Activated CD4-positive, alpha-beta T cell treated with anti-CD3 and anti-CD28 coated beads for 36 hours (primary cell): ENCODE data around the gene AP2B1. TPM values are rescaled to one million over a fixed set of nuclear protein-coding genes. Genes with fewer than 3 reads are reported as not detected.
A peak's percentile ranks its signal among the peaks of the same experiment; 100 is the strongest.

Experiments
- ATAC-seq: fragments of 200-7000 bp; cut with Tn5 transposase; one replicate; pipeline ENCODE4 v1.10.0; 2021; ENCODE audit warnings: mild to moderate bottlenecking, moderate library complexity
- CTCF ChIA-PET: fragments of 350-600 bp; sonication (Branson Sonifier 250); formaldehyde crosslinking; loops from one replicate; lab custom pipeline; 2021; ENCODE audit warnings: antibody characterized with exemption; lab: Charles Lee
- POLR2A ChIA-PET: fragments of 350-600 bp; sonication (Branson Sonifier 250); formaldehyde crosslinking; loops from one replicate; lab custom pipeline; 2021; ENCODE audit warnings: antibody characterized with exemption, inconsistent platforms; lab: Charles Lee
- DNase-seq: peaks from one replicate; pipeline ENCODE4 v3.0.0-alpha.2; 2020
- H3K27ac Mint-ChIP-seq: one replicate; pipeline ENCODE4 v1.8.0; 2021; ENCODE audit warnings: mixed read lengths
- H3K27me3 Mint-ChIP-seq: one replicate; pipeline ENCODE4 v1.8.0; 2021; ENCODE audit warnings: mixed read lengths
- H3K36me3 Mint-ChIP-seq: one replicate; pipeline ENCODE4 v1.8.0; 2021; ENCODE audit warnings: low read depth, mixed read lengths
- H3K4me1 Mint-ChIP-seq: one replicate; pipeline ENCODE4 v1.8.0; 2021; ENCODE audit warnings: mixed read lengths
- H3K4me3 Mint-ChIP-seq: one replicate; pipeline ENCODE4 v1.8.0; 2021; ENCODE audit warnings: mild to moderate bottlenecking, moderate library complexity, mixed read lengths
- H3K9me3 Mint-ChIP-seq: one replicate; pipeline ENCODE4 v1.8.0; 2021; ENCODE audit warnings: low read depth, mixed read lengths
- intact Hi-C, 2 experiments: fragments of 100-400 bp; cut with DNase I in 1 of 2; cut with micrococcal nuclease in 1 of 2; formaldehyde crosslinking; loops; one replicate each; pipeline versions ENCODE4 v1.14.2 to v1.15.1; 2022 to 2024; cut with DNase I, micrococcal nuclease
- total RNA-seq, 2 experiments: library from RNA; stranded (reverse); gene quantifications; one replicate each; pipeline ENCODE4 v1.2.3, GENCODE V29; 2021

AP2B1 gene
- total RNA-seq, 2 experiments from 2014 or later: 166 to 184 TPM

- ChIA-PET CTCF (interaction anchor here (0.9 kb wide), 2 partner anchors 21 to 38 kb away, joined by 3 to 6 read pairs; no protein-coding TSS in a partner anchor), POLR2A (no interaction called here)
- Mint-ChIP-seq H3K36me3 (peaks cover 26% of the 10 kb centered on the region), H3K27ac (no peak overlapping the region), H3K4me1 (peaks cover 16% of the 10 kb centered on the region), H3K9me3 (no peaks in the 10 kb centered on the region), H3K27me3 (no peaks in the 10 kb centered on the region), H3K4me3 (no peak overlapping the region)
- ATAC-seq (no peak), DNase-seq (no peak)
- intact Hi-C loops: no loop called here
Observed at GRCh38 chr17:35726127-35726952, 139.2 kb downstream of the AP2B1 start.

- Mint-ChIP-seq H3K27me3 (no peaks in the 10 kb centered on the region), H3K4me1 (peaks cover 16% of the 10 kb centered on the region), H3K4me3 (no peak overlapping the region), H3K27ac (no peak overlapping the region), H3K36me3 (peaks cover 26% of the 10 kb centered on the region), H3K9me3 (no peaks in the 10 kb centered on the region)
- ChIA-PET CTCF (interaction anchor here (0.6 to 1.2 kb wide), 4 partner anchors 18 to 92 kb away, joined by 3 to 6 read pairs (median 3); partner anchors contain the start of gene TAF15), POLR2A (no interaction called here)
- no peak for ATAC-seq
- no peak for DNase-seq
- intact Hi-C loops: no loop called here
Observed at GRCh38 chr17:35726953-35727460, 139.9 kb downstream of the AP2B1 start.

- intact Hi-C loops: no loop called here
- peaks cover 26% of the 10 kb centered on the region for H3K36me3 Mint-ChIP-seq
- H3K4me1 Mint-ChIP-seq: peaks cover 16% of the 10 kb centered on the region
- H3K9me3 Mint-ChIP-seq: no peaks in the 10 kb centered on the region
- CTCF ChIA-PET: interaction anchor here (0.6 to 1.2 kb wide), 3 partner anchors 17 to 92 kb away, joined by 3 read pairs; partner anchors contain the start of gene TAF15
- no peak overlapping the region for H3K27ac Mint-ChIP-seq
- DNase-seq (no peak), ATAC-seq (no peak)
- no peaks in the 10 kb centered on the region for H3K27me3 Mint-ChIP-seq
- POLR2A ChIA-PET: no interaction called here
- no peak overlapping the region for H3K4me3 Mint-ChIP-seq
Observed at GRCh38 chr17:35727635-35728034, 140.5 kb downstream of the AP2B1 start.

- Mint-ChIP-seq H3K27ac (no peak overlapping the region), H3K36me3 (peaks cover 22% of the 10 kb centered on the region), H3K9me3 (no peaks in the 10 kb centered on the region), H3K27me3 (no peaks in the 10 kb centered on the region), H3K4me3 (no peak overlapping the region), H3K4me1 (peaks cover 16% of the 10 kb centered on the region)
- POLR2A ChIA-PET: no interaction called here
- no peak for DNase-seq
- intact Hi-C loops: no loop called here
- CTCF ChIA-PET: no interaction called here
- no peak for ATAC-seq
Observed at GRCh38 chr17:35728551-35728950, 141.4 kb downstream of the AP2B1 start.

- CTCF ChIA-PET: interaction anchor here (0.5 to 1.8 kb wide), 2 partner anchors 18 to 281 kb away, joined by 3 to 6 read pairs; no protein-coding TSS in a partner anchor
- no peak overlapping the region for H3K4me3 Mint-ChIP-seq
- peaks cover 16% of the 10 kb centered on the region for H3K4me1 Mint-ChIP-seq
- H3K9me3 Mint-ChIP-seq: no peaks in the 10 kb centered on the region
- no peak overlapping the region for H3K27ac Mint-ChIP-seq
- DNase-seq (no peak), ATAC-seq (no peak)
- intact Hi-C loops: no loop called here
- H3K27me3 Mint-ChIP-seq: no peaks in the 10 kb centered on the region
- H3K36me3 Mint-ChIP-seq: peaks cover 15% of the 10 kb centered on the region
- POLR2A ChIA-PET: no interaction called here
Observed at GRCh38 chr17:35729405-35729833, 142.3 kb downstream of the AP2B1 start.

GRCh38 chr17:35730400-35731005 lies 143.4 kb downstream of the AP2B1 start:
- Mint-ChIP-seq H3K9me3 (no peaks in the 10 kb centered on the region), H3K27ac (peak overlapping the region; percentile 70), H3K27me3 (no peaks in the 10 kb centered on the region), H3K4me3 (peak overlapping the region; percentile 65), H3K4me1 (peaks cover 16% of the 10 kb centered on the region), H3K36me3 (peaks cover 5% of the 10 kb centered on the region)
- CTCF ChIA-PET: interaction anchor here (0.6 to 2.1 kb wide), 6 partner anchors 8 to 78 kb away, joined by 3 to 6 read pairs (median 4); partner anchors contain the start of gene TAF15
- intact Hi-C loops: loop anchor here in 1 of 2 experiments (5.0 kb wide), 1 partner anchor 588 kb away; the partner anchor contains the start of gene NLE1
- DNase-seq (peak; percentile 27), ATAC-seq (peak; percentile 40)
- POLR2A ChIA-PET: interaction anchor here (0.6 kb wide), 1 partner anchor 542 kb away, joined by 3 read pairs; no protein-coding TSS in a partner anchor

GRCh38 chr17:35731239-35731916 lies 144.3 kb downstream of the AP2B1 start, which contains the start of gene RASL10B:
Gene RASL10B (plus strand): TSS chr17:35731639. CDS start chr17:35735185, 3,546 bp downstream.
- ChIA-PET POLR2A (no interaction called here), CTCF (interaction anchor here (0.6 to 2.1 kb wide), 7 partner anchors 9 to 120 kb away, joined by 3 to 6 read pairs (median 5); no protein-coding TSS in a partner anchor)
- peaks cover 16% of the 10 kb centered on the region for H3K4me1 Mint-ChIP-seq
- ATAC-seq: peak; percentile 84
- peak within 1 kb of the TSS; percentile 70 for H3K4me3 Mint-ChIP-seq
- H3K27me3 Mint-ChIP-seq: no peaks in the 10 kb centered on the region
- no peaks in the 10 kb centered on the region for H3K36me3 Mint-ChIP-seq
- H3K27ac Mint-ChIP-seq: peak within 1 kb of the TSS; percentile 70
- no peaks in the 10 kb centered on the region for H3K9me3 Mint-ChIP-seq
- intact Hi-C loops: loop anchor here in 1 of 2 experiments (5.0 kb wide), 1 partner anchor 589 kb away; the partner anchor contains the start of gene NLE1
- peak; percentile 81 for DNase-seq

GRCh38 chr17:35731917-35732805 lies 145.0 kb downstream of the AP2B1 start:
- H3K27ac Mint-ChIP-seq: no peak overlapping the region

GRCh38 chr17:35732806-35733136 lies 145.6 kb downstream of the AP2B1 start:
- POLR2A ChIA-PET: no interaction called here

More at GRCh38 chr17:35731917-35732805, 145.0 kb downstream of the AP2B1 start:
- Mint-ChIP-seq H3K9me3 (no peaks in the 10 kb centered on the region), H3K36me3 (no peaks in the 10 kb centered on the region), H3K4me1 (peaks cover 16% of the 10 kb centered on the region), H3K4me3 (peak overlapping the region; percentile 70), H3K27me3 (no peaks in the 10 kb centered on the region)
- intact Hi-C loops: loop anchor here in 1 of 2 experiments (5.0 kb wide), 1 partner anchor 590 kb away; the partner anchor contains the start of gene NLE1
- POLR2A ChIA-PET: no interaction called here
- DNase-seq (peak; percentile 27), ATAC-seq (no peak)
- CTCF ChIA-PET: interaction anchor here (0.6 to 2.1 kb wide), 5 partner anchors 9 to 144 kb away, joined by 3 to 6 read pairs (median 4); no protein-coding TSS in a partner anchor

GRCh38 chr17:35733366-35733765 lies 146.2 kb downstream of the AP2B1 start:
- intact Hi-C loops: loop anchor here in 1 of 2 experiments (5.0 kb wide), 1 partner anchor 591 kb away; the partner anchor contains the start of gene NLE1
- no peak for DNase-seq
- Mint-ChIP-seq H3K36me3 (no peaks in the 10 kb centered on the region), H3K9me3 (no peaks in the 10 kb centered on the region), H3K27ac (no peak overlapping the region), H3K27me3 (no peaks in the 10 kb centered on the region), H3K4me1 (peaks cover 16% of the 10 kb centered on the region), H3K4me3 (no peak overlapping the region)
- ChIA-PET POLR2A (no interaction called here), CTCF (interaction anchor here (0.7 to 1.1 kb wide), 3 partner anchors 10 to 31 kb away, joined by 3 to 6 read pairs (median 4); no protein-coding TSS in a partner anchor)
- ATAC-seq: no peak

More at GRCh38 chr17:35732806-35733136, 145.6 kb downstream of the AP2B1 start:
- H3K27ac Mint-ChIP-seq: no peak overlapping the region
- no peak for DNase-seq
- CTCF ChIA-PET: interaction anchor here (0.6 to 1.1 kb wide), 4 partner anchors 11 to 143 kb away, joined by 3 to 6 read pairs (median 4); no protein-coding TSS in a partner anchor
- ATAC-seq: no peak
- H3K9me3 Mint-ChIP-seq: no peaks in the 10 kb centered on the region
- no peaks in the 10 kb centered on the region for H3K27me3 Mint-ChIP-seq
- H3K4me1 Mint-ChIP-seq: peaks cover 16% of the 10 kb centered on the region
- peak overlapping the region; percentile 70 for H3K4me3 Mint-ChIP-seq
- no peaks in the 10 kb centered on the region for H3K36me3 Mint-ChIP-seq
- intact Hi-C loops: loop anchor here in 1 of 2 experiments (5.0 kb wide), 1 partner anchor 590 kb away; the partner anchor contains the start of gene NLE1
